GM19193 (cell line): Measurements from ENCODE around the gene TTC39B.

ENCODE experiments used
- POLR2A ChIP-seq: IDR thresholded peaks from 4 replicates; pipeline ENCODE4 v1.6.1; 2011; ENCODE audit not compliant: insufficient read depth, insufficient read length; ENCODE audit errors: extremely low read depth

The TTC39B gene

DNA sequence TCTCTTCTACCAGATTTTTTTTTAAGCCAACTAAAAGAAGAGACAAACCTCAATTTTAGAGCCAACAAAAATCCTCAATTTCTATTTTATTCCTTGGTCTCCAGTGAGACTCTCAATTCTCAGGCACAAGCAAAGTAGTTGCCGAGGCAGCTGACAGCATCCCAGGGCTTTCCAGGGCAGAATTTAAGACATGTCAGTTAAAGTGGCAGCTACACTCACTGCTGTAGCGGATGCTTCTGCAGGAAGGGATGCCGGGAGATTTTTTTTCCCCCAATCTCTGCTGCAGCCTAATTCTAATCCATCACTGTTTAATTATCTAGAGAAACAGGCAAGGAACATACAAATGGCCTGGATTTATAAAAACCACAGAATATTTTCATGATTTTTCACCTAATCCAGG lies 57.0 kb downstream of the TTC39B start:
- no peak for TF ChIP-seq POLR2A

DNA sequence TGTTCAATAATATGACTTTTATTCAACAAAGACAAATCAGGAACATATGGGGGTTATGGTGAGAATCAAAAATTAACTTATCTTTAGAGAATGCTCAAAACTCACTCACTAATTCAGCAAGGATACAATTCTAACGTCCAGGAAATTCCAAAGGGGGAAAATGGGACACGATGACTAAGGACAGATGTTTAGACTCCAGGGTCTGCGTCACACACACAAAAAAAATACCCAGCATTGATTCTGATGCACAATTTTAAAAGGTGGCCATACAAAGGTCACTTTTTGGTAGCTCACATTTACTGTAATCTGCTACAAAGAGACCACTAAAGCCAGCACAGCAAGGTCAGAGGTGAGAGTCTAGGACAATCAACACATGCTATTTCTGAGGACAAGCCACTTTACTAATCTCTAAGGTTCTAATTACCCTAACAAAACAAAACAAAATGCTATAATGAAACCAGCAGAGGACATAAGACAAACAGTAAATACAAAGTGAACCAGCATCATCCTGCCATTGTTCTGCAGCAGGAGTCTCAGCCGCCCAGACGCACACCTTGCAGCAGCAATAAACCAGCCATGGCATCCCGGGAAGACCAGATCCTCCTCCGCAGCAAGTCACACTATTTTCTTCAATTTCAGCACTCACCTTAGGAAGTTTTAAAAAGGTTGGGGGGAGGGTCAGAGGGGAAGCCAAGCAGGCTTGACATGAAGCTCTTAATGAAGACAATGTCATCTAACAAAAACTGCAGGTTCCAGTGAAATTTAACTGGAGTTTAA lies 57.8 kb downstream of the TTC39B start:
- no peak for TF ChIP-seq POLR2A

DNA sequence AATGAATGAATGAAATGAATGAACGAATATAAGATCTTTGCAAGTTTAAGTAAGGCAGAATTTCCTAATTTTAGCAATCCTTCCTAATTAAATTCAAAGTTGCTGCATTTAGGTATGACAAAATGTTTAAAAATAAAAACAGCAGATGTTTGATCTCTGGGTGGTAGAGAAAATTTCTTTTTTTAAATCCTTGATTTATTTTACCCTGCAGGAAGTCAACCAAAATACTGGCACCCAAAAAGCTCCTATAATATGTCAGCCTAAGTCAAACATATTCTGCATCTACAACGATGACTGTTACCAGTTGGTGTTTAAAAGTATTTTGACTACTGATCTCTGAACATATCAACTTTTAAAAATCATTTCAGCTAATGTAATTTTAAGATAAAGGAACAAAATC lies 58.4 kb downstream of the TTC39B start:
- no peak for TF ChIP-seq POLR2A

DNA sequence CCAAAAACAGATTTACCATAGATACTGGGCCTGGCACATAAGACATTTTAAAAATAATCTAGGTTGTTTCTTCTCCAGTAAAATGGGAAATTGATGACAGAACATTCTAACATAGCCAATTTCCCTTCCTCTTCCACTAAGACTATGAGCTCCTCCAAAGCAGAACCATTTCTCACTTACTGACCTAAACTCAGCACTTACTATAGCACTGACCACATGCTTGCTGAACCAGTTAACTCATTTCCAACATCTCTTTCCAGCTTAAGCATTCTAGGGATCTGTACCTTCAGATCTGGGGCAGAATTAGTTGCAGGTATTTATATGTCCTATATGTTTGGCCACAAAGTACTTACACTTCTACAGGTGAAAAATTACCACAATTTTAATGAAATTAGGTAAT lies 58.9 kb downstream of the TTC39B start:
- no peak for TF ChIP-seq POLR2A

DNA sequence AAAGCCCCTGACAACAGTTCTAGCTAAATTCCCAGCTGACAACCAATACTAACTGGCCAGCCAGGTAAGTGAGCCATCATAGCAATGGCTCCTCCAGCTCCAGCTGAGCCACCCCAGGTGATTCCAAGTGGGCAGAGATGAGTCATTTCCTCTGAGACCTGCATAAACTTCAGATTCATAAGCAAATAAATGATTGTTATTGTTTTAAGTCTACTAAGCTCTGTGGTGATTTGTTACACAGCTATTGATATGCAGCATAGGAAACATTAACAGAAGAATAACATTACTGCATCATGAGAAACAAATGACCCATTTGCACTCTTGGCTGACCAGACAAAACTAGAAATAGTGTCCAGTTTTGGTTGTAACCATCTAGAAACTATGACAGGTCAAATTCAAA lies 60.3 kb downstream of the TTC39B start:
- TF ChIP-seq POLR2A, result no peak

DNA sequence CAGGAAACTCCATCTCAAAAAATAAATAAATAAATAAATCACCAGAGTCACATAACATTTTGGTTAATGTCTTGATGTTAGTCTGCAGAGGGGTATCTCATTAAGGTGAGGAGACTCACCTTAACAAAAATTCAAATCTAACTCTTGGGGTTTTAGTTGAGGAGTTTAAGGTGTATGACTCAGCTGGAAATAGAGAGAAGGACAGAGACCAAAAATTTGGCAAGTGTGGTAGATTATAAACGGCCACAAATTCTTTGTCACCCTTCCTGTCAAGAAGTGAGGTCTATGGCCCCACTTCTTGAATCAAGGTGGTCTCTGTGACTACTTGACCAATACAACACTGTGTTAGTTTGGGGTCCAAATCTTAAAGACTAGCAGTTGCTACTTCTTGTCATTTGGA lies 60.8 kb downstream of the TTC39B start:
- no peak for TF ChIP-seq POLR2A

DNA sequence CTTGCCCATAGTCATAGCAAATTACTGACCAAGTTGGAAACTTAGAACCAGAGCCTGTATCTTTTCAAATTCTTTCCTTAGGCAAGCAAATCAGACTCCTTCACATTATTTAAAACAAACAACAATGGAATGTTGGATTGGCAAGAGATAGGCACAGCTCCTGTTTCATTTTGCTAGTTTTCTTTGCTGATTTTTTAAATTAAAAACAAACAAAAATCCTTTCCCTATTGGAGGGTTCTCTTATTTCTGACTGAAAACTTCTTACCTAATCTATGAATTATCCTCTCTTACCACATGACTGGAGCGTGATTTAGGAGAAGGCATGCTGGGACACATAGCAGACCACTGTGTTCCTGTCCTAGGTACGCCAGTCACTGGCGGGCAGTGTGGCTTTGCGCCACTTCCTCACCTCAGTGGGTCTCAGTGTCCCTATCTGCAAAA lies 63.0 kb downstream of the TTC39B start:
- TF ChIP-seq POLR2A, result no peak

DNA sequence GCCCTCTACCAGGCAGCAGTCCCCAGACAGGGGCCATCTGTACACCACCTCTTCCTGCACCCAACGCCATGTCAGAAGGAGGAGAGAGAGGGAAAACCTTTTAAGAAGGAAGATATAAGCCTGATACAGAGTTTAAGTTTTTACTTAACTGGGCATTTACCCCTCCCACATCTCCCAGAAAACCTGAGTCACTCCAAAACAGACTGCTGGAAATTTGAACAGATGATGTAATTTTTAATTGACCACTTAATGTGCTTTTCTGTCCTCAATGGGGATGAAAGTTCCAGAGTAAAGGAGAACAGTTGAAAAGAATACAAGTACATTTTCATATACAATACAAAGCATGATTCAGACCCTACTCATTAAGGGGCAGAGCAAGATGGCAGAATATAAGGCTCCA lies 63.9 kb downstream of the TTC39B start:
- no peak for TF ChIP-seq POLR2A

DNA sequence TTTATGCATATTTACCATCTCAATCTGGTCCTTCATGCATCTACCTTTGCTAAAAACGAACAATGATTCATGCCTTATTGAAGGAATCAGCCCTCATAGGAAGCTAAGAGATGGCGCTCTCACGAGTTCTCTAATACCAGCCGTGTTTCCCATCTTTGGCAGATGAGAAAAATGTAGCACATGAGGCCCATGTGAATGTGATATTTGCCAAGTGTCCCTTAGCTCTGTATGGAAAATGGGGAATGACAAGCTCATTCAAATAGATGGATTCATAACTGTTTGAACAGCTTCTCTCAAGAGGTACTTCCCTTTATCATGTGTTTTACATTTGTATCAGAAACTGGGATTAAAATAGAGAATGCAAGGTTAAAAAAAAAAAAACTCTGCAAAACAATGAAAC lies 66.1 kb downstream of the TTC39B start:
- no peak for TF ChIP-seq POLR2A

- no peak for TF ChIP-seq POLR2A
Measured at GRCh38 chr9:15239816-15240215, 67.2 kb downstream of the TTC39B start.

DNA sequence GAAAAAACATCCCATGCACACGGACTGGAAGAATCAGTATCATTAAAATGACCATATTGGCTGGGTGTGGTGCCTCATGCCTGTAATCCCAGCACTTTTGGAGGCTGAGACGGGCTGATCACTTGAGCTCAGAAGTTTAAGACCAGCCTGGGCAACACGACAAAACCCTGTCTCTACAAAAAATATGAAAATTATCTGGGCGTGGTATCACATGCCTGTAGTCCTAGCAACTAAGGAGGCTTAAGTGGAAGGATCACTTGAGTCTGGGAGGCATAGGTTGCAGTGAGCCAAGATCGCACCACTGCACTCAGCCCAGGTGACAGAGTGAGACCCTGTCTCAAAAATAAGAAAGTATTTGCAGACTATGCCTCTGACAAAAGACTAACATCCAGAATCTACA lies 68.4 kb downstream of the TTC39B start:
- no peak for TF ChIP-seq POLR2A

DNA sequence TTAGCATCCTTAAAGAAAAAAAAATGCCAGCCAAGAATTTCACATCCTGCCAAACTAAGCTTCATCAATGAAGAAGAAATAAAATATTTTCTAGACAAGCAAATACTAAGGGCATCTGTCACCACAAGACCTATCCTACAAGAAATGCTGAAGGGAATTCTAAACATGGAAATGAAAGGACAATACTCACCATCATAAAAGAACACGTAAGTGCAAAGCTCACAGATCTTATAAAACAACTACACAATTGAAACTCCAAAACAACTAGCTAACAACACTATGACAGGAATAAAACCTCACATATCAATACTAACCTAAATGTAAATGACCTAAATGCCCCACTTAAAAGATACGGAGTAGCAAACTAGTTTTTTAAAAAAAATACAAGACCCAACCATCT lies 71.4 kb downstream of the TTC39B start:
- TF ChIP-seq POLR2A, result no peak

DNA sequence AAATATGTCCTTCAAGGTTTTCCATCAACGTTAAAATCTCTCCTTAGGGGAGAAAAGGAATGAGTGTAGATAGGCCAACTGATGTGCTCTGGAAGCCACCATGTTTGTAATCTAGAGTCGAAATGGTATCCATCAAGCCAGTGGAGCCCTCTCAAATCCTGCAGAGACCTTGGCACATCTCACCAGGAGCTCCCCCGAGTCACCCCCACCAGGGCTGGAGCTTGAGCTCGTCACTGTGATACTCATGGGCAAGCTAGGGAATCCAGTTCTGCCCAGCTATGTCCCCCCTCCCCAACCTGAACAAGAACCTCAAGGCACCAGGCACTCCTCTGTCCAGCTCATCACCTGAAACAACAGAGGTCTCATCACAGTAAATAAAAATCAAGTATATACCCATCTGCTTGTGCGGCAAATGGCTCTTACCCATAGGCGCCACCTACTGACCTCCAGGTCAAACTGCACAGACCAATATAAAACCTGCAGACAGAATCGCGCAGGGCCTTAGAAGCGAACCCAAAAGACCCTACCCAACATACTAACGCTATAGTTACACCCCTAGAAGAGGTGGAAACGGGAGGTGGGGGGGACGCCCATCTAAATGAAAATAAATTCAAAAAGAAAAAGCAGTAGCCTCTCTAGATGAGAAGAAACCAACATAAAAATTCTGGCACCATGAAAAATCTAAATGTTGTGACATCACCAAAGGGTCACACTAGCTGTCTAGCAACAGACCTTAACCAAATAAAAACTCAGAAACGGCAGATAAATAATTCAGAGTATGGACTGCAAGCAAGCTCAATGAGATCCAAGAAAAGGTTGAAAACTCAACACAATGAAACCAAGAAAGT lies 75.0 kb downstream of the TTC39B start:
- no peak for TF ChIP-seq POLR2A

DNA sequence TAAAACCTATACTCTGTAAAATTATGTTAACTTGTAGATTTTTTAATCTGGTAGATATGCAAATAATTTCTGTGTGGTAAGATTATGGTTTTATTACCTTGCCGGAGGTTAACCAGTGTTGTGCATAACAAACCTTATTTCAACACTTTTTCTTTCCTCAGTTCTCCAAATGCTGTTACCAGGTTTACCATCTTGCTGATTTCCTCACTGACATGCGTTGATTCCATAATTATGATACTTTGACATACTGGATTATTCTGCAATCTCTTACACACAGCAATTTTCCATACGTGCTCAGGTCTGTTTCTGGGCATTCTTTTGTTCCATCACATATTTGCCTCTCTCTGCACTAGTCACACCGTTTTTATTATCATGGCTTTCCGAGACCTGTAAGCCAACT lies 77.6 kb downstream of the TTC39B start:
- TF ChIP-seq POLR2A, result no peak

- no peak for TF ChIP-seq POLR2A
Measured at GRCh38 chr9:15227491-15227890, 79.5 kb downstream of the TTC39B start.

DNA sequence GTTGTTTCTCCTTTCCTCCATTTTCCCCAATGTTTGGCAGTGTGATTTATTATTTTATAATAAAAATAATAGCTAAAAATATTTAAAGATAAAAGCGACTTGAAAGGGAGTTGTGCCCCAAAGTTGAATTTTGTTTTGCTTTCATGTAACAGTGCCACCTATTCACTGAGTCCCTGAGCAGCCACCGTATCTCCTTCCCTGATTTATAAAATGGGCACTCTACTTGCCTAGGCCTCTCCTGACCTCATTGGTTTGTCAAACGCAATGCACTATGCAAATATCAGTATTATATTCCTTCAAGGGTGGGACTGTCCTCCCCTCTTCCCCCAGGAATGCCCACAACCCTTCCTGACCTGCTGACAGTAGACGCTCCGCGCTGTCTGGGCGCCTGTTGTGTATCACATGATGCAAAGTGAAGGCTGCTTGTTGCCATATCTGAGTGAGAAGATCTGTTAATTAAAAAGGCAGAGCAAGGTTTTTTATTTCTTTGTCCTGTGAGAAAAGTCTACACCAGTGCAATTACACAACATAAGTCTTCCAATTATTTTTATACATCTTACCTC lies 81.4 kb downstream of the TTC39B start:
- TF ChIP-seq POLR2A, result no peak
